Fibroblast of lung (primary cell): Measurements from ENCODE around the gene DTX1. TPM values are rescaled to one million over a fixed set of nuclear protein-coding genes. Genes with fewer than 3 reads are reported as not detected.

ENCODE experiments used
- DNase-seq, 2 donors: peaks; one replicate each; pipeline versions ENCODE4 v3.0.0 to v3.0.0-alpha.2; 2010; ENCODE audit warnings: low read depth in 2 of 2
- H2AFZ ChIP-seq: 2 replicates; pipeline ENCODE4 v1.5.1; 2012; ENCODE audit warnings: low read length, control low read depth, inconsistent platforms
- H3K27ac ChIP-seq: 2 replicates; pipeline ENCODE4 v1.5.1; 2011; ENCODE audit warnings: low read length, control low read depth; ENCODE audit not compliant: insufficient read depth
- H3K27me3 ChIP-seq: 2 replicates; pipeline ENCODE4 v1.5.1; 2011; ENCODE audit warnings: mild to moderate bottlenecking, low read length; ENCODE audit not compliant: control insufficient read depth, insufficient read depth
- H3K36me3 ChIP-seq: 2 replicates; pipeline ENCODE4 v1.5.1; 2011; ENCODE audit warnings: low read length; ENCODE audit not compliant: control insufficient read depth, insufficient read depth
- H3K4me1 ChIP-seq: 2 replicates; pipeline ENCODE4 v1.5.1; 2011; ENCODE audit warnings: low read length; ENCODE audit not compliant: control insufficient read depth, insufficient read depth; ENCODE audit errors: extremely low read depth
- H3K4me2 ChIP-seq: 2 replicates; pipeline ENCODE4 v1.5.1; 2011; ENCODE audit warnings: low read length, control low read depth; ENCODE audit not compliant: insufficient read depth; ENCODE audit errors: extremely low read depth
- H3K4me3 ChIP-seq, 4 experiments: fragments of 200-600 bp in 1 of 4; sonication (generic) in 1 of 4; replicated peaks in 1 of 4; 2 replicates each; pipeline ENCODE4 v1.5.1; 2011 to 2016; ENCODE audit warnings: low read length in 4 of 4, low read depth in 3 of 4, mild to moderate bottlenecking in 3 of 4, control low read depth in 2 of 4, inconsistent platforms in 1 of 4, mixed read lengths in 1 of 4; ENCODE audit not compliant: insufficient read depth in 1 of 4; ENCODE audit errors: control extremely low read depth in 1 of 4
- H3K79me2 ChIP-seq: 2 replicates; pipeline ENCODE4 v1.5.1; 2012; ENCODE audit warnings: mild to moderate bottlenecking, low read length, inconsistent platforms; ENCODE audit not compliant: control insufficient read depth, insufficient read depth
- H3K9ac ChIP-seq: 2 replicates; pipeline ENCODE4 v1.5.1; 2011; ENCODE audit warnings: mild to moderate bottlenecking, low read length, control low read depth; ENCODE audit not compliant: insufficient read depth
- H3K9me3 ChIP-seq: 2 replicates; pipeline ENCODE4 v1.5.1; 2012; ENCODE audit warnings: low read depth, low read length; ENCODE audit not compliant: control insufficient read depth, insufficient read depth
- H4K20me1 ChIP-seq: 2 replicates; pipeline ENCODE4 v1.5.1; 2011; ENCODE audit warnings: low read length; ENCODE audit not compliant: control insufficient read depth, insufficient read depth; ENCODE audit errors: extremely low read depth
- EZH2 ChIP-seq: IDR thresholded peaks from 2 replicates; pipeline ENCODE4 v1.5.1; 2012; ENCODE audit warnings: low read length, control low read depth, mild to moderate bottlenecking; ENCODE audit errors: missing control alignments
- polyA plus RNA-seq, 2 donors: library from polyadenylated mRNA; depleted of rRNA in 1 of 2; stranded (reverse) in 1 of 2; unstranded in 1 of 2; fragments of >200 nt; gene quantifications; 2 replicates each; pipeline ENCODE4 v1.2.1, GENCODE V29; 2011 to 2012; ENCODE audit warnings: missing spikeins in 1 of 2
- total RNA-seq: library from RNA; depleted of rRNA; stranded (reverse); fragments of >200 nt; gene quantifications from 2 replicates; pipeline ENCODE4 v1.2.1, GENCODE V29; 2014
- TF ChIP-seq, protein P1 (sequence below), 2 donors: IDR thresholded peaks in 1 of 2; conservative IDR thresholded peaks in 1 of 2; 1 replicate in 1 of 2; 2 replicates in 1 of 2; pipeline ENCODE4 v1.5.1; 2011 to 2012; ENCODE audit warnings: low read length in 2 of 2, control low read depth in 1 of 2, inconsistent platforms in 1 of 2, low read depth in 1 of 2, mild to moderate bottlenecking in 1 of 2

Gene DTX1
- total and polyA plus RNA-seq, 2 donors (not counting 1 experiment from before 2014, with no cell fraction given), result not detected

GRCh38 chr12:113075137-113075683, 18.7 kb downstream of the DTX1 start:
- Histone ChIP-seq H3K9me3 (no peaks in the 10 kb centered on the region), H2AFZ (no peak overlapping the region), H3K4me3 (no peak overlapping the region), H4K20me1 (no peaks in the 10 kb centered on the region), H3K27me3 (no peaks in the 10 kb centered on the region), H3K79me2 (no peaks in the 10 kb centered on the region), H3K4me2 (no peak overlapping the region), H3K36me3 (no peaks in the 10 kb centered on the region), H3K4me1 (no peaks in the 10 kb centered on the region), H3K27ac (no peak overlapping the region), H3K9ac (no peak overlapping the region)
- TF ChIP-seq, protein P1, sequence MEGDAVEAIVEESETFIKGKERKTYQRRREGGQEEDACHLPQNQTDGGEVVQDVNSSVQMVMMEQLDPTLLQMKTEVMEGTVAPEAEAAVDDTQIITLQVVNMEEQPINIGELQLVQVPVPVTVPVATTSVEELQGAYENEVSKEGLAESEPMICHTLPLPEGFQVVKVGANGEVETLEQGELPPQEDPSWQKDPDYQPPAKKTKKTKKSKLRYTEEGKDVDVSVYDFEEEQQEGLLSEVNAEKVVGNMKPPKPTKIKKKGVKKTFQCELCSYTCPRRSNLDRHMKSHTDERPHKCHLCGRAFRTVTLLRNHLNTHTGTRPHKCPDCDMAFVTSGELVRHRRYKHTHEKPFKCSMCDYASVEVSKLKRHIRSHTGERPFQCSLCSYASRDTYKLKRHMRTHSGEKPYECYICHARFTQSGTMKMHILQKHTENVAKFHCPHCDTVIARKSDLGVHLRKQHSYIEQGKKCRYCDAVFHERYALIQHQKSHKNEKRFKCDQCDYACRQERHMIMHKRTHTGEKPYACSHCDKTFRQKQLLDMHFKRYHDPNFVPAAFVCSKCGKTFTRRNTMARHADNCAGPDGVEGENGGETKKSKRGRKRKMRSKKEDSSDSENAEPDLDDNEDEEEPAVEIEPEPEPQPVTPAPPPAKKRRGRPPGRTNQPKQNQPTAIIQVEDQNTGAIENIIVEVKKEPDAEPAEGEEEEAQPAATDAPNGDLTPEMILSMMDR (conservative IDR thresholded peaks at IDR 0.05 in 1 of 2, IDR thresholded peaks at IDR 0.05 in 1 of 2; ENCODE audit: low read depth in 1 of 2, low read length in 2 of 2), result no peak
- no peak for TF ChIP-seq EZH2
- no peak for DNase-seq

- Histone ChIP-seq H3K27me3 (no peaks in the 10 kb centered on the region), H3K27ac (no peak overlapping the region), H3K9me3 (no peaks in the 10 kb centered on the region), H3K36me3 (no peaks in the 10 kb centered on the region), H3K9ac (no peak overlapping the region), H4K20me1 (no peaks in the 10 kb centered on the region), H3K79me2 (no peaks in the 10 kb centered on the region), H3K4me1 (no peaks in the 10 kb centered on the region), H3K4me2 (no peak overlapping the region), H3K4me3 (no peak overlapping the region), H2AFZ (no peak overlapping the region)
- TF ChIP-seq, protein P1 (conservative IDR thresholded peaks at IDR 0.05 in 1 of 2, IDR thresholded peaks at IDR 0.05 in 1 of 2; ENCODE audit: low read depth in 1 of 2, low read length in 2 of 2), result no peak
- TF ChIP-seq EZH2, result no peak
- DNase-seq, result no peak
Observed at GRCh38 chr12:113077057-113077858, 20.7 kb downstream of the DTX1 start.

GRCh38 chr12:113077859-113078255, 21.3 kb downstream of the DTX1 start:
- Histone ChIP-seq H3K79me2 (no peaks in the 10 kb centered on the region), H4K20me1 (no peaks in the 10 kb centered on the region), H3K4me1 (no peaks in the 10 kb centered on the region), H3K9me3 (no peaks in the 10 kb centered on the region), H3K9ac (no peak overlapping the region), H3K27ac (no peak overlapping the region), H3K4me2 (no peak overlapping the region), H3K36me3 (no peaks in the 10 kb centered on the region), H2AFZ (no peak overlapping the region), H3K27me3 (no peaks in the 10 kb centered on the region), H3K4me3 (no peak overlapping the region)
- no peak for DNase-seq
- TF ChIP-seq, protein P1 (conservative IDR thresholded peaks at IDR 0.05 in 1 of 2, IDR thresholded peaks at IDR 0.05 in 1 of 2; ENCODE audit: low read depth in 1 of 2, low read length in 2 of 2), result no peak
- TF ChIP-seq EZH2, result no peak
